ENCODE results near the gene CERKL.

- TF ChIP-seq CTCF (IDR thresholded peaks at IDR 0.05) (no peak), POLR2A (IDR thresholded peaks at IDR 0.05) (no peak)
Measured at GRCh38 chr2:181596556-181596955, 60.3 kb downstream of the CERKL start.
